Testis (tissue), 5 donors: ENCODE results near the gene TFPT. TPM values are rescaled to one million over a fixed set of nuclear protein-coding genes. Genes with fewer than 3 reads are reported as not detected.

Source experiments
- DNase-seq: peaks from one replicate; pipeline ENCODE4 v3.0.0-alpha.2; 2019
- H3K27ac ChIP-seq, 2 donors: fragments of 200-600 bp; sonication (generic); one replicate each; pipeline ENCODE4 v1.5.1; 2019
- H3K27me3 ChIP-seq: fragments of 200-600 bp; sonication (generic); one replicate; pipeline ENCODE4 v1.5.1; 2019
- H3K36me3 ChIP-seq: fragments of 200-600 bp; sonication (generic); one replicate; pipeline ENCODE4 v1.5.1; 2017; ENCODE audit warnings: low read depth; ENCODE audit errors: missing control alignments
- H3K4me1 ChIP-seq: fragments of 200-600 bp; sonication (generic); one replicate; pipeline ENCODE4 v1.5.1; 2019
- H3K4me3 ChIP-seq, 2 donors: fragments of 200-600 bp; sonication (generic); one replicate each; pipeline ENCODE4 v1.5.1; 2017 to 2019
- H3K9me3 ChIP-seq: fragments of 200-600 bp; sonication (generic); one replicate; pipeline ENCODE4 v1.5.1; 2017
- CTCF ChIP-seq, 3 experiments: fragments of 450-650 bp in 2 of 3; fragments of 200-600 bp in 1 of 3; sonication (generic) in 1 of 3; IDR thresholded peaks; one replicate each; pipeline ENCODE4 v1.5.1; 2016 to 2019; ENCODE audit warnings: antibody characterized with exemption in 3 of 3, mild to moderate bottlenecking in 2 of 3, moderate library complexity in 1 of 3
- POLR2A ChIP-seq: fragments of 450-650 bp; IDR thresholded peaks from one replicate; pipeline ENCODE4 v1.6.1; 2017; ENCODE audit warnings: antibody characterized with exemption, mild to moderate bottlenecking, moderate library complexity
- WGBS, 2 donors: methylation state at CpG; one replicate each; pipeline ENCODE4 v1.1.5; 2018; 5-methylcytosine and 5-hydroxymethylcytosine counted together
- intact Hi-C: fragments of 100-400 bp; cut with DNase I; formaldehyde crosslinking; loops from one replicate; pipeline ENCODE4 v1.15.1; 2023; ENCODE audit warnings: low total_unique reads
- long read RNA-seq, 2 donors: transcript quantifications; one replicate each; lab custom pipeline, GENCODE V29; 2026
- polyA plus RNA-seq: library from polyadenylated mRNA; stranded (reverse); fragments of 350-450 nt; fragmentation: Illumina TruSeq; extraction: RNeasy Lipid Tissue Mini Kit (QIAGEN cat#74804); gene quantifications from one replicate; pipeline ENCODE4 v1.2.3, GENCODE V29; 2014; ENCODE audit warnings: low read depth, low replicate concordance; ENCODE audit not compliant: insufficient read depth
- total RNA-seq, 2 donors: library from RNA; depleted of rRNA; stranded (reverse); fragments of >200 nt; gene quantifications; one replicate each; pipeline ENCODE4 v1.2.3, GENCODE V29; 2016

The TFPT gene, protein sequence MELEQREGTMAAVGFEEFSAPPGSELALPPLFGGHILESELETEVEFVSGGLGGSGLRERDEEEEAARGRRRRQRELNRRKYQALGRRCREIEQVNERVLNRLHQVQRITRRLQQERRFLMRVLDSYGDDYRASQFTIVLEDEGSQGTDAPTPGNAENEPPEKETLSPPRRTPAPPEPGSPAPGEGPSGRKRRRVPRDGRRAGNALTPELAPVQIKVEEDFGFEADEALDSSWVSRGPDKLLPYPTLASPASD
- 10 to 100 TPM; 11.2 to 12.9 TPM for total RNA-seq
- polyA plus RNA-seq, result 16.0 TPM
- long read RNA-seq, donor 1, transcript TFPT-203 (6 exons, 1,205 nt), result major isoform, 7 of 8 reads
- long read RNA-seq, donor 1, partial matches to known transcripts, result 0 of 8 reads
- long read RNA-seq, donor 1, other reads (novel, unspliced or antisense), result 0 of 8 reads
- long read RNA-seq, donor 2, partial matches to known transcripts, result 0 of 3 reads
- long read RNA-seq, donor 2, other reads (novel, unspliced or antisense), result 0 of 3 reads

DNA sequence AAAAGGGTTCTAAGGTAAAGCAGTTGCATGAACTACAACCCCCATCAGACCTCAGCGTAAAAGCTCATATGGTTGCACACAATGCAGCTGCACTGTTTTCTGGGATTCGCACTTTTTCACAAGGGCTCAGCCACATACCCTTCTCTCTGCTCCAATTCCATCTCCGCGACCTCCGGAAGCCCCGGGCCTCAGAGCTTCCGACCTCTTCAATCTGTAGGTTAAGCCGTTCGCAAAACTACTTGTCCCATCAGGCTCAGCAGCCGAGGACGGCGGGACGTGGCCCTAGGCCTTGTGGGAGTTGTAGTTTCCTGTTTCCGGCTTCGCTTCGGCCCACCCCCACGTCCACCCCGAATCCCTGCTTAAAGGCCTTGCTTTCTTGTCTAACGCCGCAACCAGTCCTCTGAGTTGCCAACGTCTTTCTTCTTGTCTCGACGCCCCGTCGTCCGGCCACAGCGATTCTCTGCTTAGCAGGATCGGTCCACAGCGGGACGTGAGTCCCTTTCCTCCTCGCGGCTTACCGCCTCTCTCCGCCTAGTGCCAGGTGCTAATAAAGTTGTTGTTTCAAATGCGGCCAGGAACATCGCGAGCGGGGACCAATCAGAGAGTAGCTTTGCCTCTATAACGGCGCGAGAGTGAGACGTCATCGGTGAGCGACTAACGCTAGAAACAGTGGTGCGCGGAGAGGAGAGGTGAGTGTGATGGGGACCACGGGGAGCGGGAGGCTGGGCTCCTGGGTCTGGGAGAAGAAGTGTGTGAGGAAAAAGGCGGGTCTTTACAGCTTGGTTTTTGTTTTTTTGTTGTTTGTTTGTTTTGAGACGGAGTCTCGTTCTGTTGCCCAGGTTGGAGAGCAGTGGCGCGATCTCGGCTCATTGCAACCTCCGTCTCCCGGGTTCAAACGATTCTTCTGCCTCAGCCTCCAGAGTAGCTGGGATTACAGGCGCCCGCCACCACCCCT is at the start of gene TFPT, which contains the start of gene PRPF31:
TFPT (minus strand) TSS at position 549 of the 955 bp plus-strand sequence; CDS start at position 161, 388 bp downstream.
PRPF31 (plus strand) TSS at position 646 of the 955 bp plus-strand sequence. CDS start 2,525 bp downstream, outside the sequence.
- intact Hi-C loops, result no loop called here
- Histone ChIP-seq H3K4me1 (peaks cover 9% of the 10 kb centered on the region), H3K4me3 (peak within 1 kb of the TSS; percentile 73 to 80), H3K9me3 (no peaks in the 10 kb centered on the region), H3K27ac (peak within 1 kb of the TSS; percentile 81 to 85), H3K36me3 (no peaks in the 10 kb centered on the region), H3K27me3 (no peaks in the 10 kb centered on the region)
- WGBS, 2 donors, result 0% methylated on average over 57 to 60 of the region's 60 CpGs
- TF ChIP-seq CTCF (IDR thresholded peaks at IDR 0.05) (peak in 1 of 3 experiments; percentile 36), POLR2A (no peak)
- DNase-seq, result peak; percentile 99

DNA sequence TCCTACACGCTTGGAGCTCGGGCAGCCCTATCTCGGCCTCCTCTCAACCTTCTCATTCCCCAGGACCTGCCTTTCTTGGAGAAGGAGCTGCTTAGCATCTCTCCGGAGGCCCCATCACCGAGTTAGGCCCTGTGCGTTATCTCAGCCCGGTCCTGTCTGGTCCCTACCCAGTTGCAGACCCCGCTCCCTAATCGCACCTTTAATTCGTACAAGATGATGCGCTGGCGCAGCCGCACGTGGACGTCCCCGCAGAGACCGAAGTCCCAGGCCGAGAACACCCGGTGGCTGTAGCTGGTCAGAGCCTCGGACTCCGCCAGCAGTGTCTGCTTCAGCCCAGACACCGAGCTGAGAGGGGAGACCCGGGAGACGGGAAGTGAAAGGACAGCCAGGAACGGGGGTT is 49.8 kb upstream of the TFPT start:
- Histone ChIP-seq H3K9me3 (no peaks in the 10 kb centered on the region), H3K27me3 (no peaks in the 10 kb centered on the region), H3K4me1 (peaks cover 10% of the 10 kb centered on the region), H3K4me3 (no peak overlapping the region), H3K36me3 (no peaks in the 10 kb centered on the region), H3K27ac (no peak overlapping the region)
- TF ChIP-seq CTCF (IDR thresholded peaks at IDR 0.05) (no peak), POLR2A (no peak)
- 56 to 64% methylated on average over 13 to 25 of the region's 25 CpGs for WGBS, 2 donors
- no peak for DNase-seq
- intact Hi-C loops, result no loop called here

DNA sequence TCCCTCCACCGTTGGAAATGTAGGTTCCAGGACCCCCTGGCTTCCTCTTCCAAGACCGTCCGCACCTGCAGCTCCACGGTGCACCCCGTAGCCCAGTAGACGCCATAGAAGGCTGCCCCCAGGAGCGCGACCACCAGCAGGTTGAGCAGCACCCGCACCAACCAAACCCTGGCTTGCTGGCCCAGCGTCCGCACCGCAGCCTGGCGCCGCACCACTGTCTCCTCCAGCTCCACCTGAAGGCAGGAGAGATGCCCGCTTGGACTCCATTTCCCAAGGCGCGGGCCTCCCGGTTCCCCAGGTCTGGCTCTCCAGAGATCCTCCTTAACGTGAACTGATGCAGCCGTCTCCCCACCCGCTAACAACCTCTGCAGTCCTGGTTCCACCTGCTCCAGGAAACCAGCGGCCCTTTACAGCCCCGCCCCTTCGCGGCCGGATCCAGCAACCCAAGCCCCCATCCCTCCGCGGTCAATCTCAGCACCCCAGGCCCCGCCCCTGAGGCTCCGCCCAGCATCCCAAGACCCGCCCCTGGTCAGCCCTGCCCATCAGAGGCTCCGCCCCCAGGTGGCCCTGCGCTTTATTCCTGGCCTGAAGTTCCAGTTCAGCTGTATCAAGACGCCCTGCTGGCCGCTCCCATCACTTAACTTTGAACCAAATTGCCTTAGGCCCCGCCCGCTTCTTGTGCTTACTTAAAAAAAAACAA is 49.1 kb upstream of the TFPT start:
- intact Hi-C loops, result no loop called here
- 5 to 15% methylated on average over 16 to 37 of the region's 37 CpGs for WGBS, 2 donors
- Histone ChIP-seq H3K27me3 (no peaks in the 10 kb centered on the region), H3K4me3 (no peak overlapping the region), H3K27ac (no peak overlapping the region), H3K36me3 (no peaks in the 10 kb centered on the region), H3K4me1 (peaks cover 10% of the 10 kb centered on the region), H3K9me3 (no peaks in the 10 kb centered on the region)
- no peak for TF ChIP-seq POLR2A
- DNase-seq, result peak; percentile 65

DNA sequence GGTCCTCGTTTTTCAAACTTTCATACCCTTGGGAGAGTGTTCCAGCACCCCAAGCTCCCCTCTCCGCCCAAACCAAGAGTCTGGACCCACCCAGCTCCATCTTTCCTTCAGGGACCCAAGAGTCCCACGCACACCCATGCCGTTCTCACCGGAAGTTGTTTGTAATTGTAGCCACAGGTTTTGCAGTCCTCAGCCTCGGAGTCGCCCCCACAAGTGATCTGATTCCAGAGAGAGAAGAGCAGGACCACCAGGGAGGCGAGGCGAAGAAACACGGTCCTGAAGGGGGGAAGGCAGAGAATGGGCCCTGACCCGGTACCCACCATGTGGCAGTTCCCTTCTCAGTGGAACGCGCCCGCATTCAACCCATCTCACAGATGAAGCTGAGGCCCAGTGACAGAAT is 47.4 kb upstream of the TFPT start:
- Histone ChIP-seq H3K4me3 (no peak overlapping the region), H3K27ac (no peak overlapping the region), H3K4me1 (peaks cover 20% of the 10 kb centered on the region), H3K36me3 (no peaks in the 10 kb centered on the region), H3K27me3 (no peaks in the 10 kb centered on the region), H3K9me3 (no peaks in the 10 kb centered on the region)
- TF ChIP-seq CTCF (IDR thresholded peaks at IDR 0.05), result no peak
- no peak for TF ChIP-seq POLR2A
- DNase-seq, result no peak
- intact Hi-C loops, result no loop called here
- WGBS, 2 donors, result 46 to 56% methylated on average over 14 of the region's 14 CpGs
